ENCODE measurements around the gene RCVRN.

GRCh38 chr17:9932491-9932890 lies 27.4 kb upstream of the RCVRN start:
- TF ChIP-seq CTCF (IDR thresholded peaks at IDR 0.05) = no peak
- no peak for TF ChIP-seq POLR2A (IDR thresholded peaks at IDR 0.05)
- no peak for TF ChIP-seq EP300 (IDR thresholded peaks at IDR 0.05)
